ENCODE measurements around the gene CCT6A.

GRCh38 chr7:56063882-56064625 is 12.5 kb downstream of the CCT6A start, which contains the start of gene SUMF2:
- TF ChIP-seq, protein P1, sequence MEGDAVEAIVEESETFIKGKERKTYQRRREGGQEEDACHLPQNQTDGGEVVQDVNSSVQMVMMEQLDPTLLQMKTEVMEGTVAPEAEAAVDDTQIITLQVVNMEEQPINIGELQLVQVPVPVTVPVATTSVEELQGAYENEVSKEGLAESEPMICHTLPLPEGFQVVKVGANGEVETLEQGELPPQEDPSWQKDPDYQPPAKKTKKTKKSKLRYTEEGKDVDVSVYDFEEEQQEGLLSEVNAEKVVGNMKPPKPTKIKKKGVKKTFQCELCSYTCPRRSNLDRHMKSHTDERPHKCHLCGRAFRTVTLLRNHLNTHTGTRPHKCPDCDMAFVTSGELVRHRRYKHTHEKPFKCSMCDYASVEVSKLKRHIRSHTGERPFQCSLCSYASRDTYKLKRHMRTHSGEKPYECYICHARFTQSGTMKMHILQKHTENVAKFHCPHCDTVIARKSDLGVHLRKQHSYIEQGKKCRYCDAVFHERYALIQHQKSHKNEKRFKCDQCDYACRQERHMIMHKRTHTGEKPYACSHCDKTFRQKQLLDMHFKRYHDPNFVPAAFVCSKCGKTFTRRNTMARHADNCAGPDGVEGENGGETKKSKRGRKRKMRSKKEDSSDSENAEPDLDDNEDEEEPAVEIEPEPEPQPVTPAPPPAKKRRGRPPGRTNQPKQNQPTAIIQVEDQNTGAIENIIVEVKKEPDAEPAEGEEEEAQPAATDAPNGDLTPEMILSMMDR (IDR thresholded peaks at IDR 0.05; ENCODE audit: low read length): peak; percentile 28
- TF ChIP-seq EZH2 (optimal IDR thresholded peaks at IDR 0.05; ENCODE audit: low read depth, low read length) (no peak), EZH2phosphoT487 (IDR thresholded peaks at IDR 0.05; ENCODE audit: low read length) (no peak)

Data from MM.1S (cell line).